GOT3 (cell line): Measurements from ENCODE around the gene PPP2R3A.
"Not testable (repeated sequence)": the region's sequence is repeated elsewhere in the genome, so short reads cannot be mapped to it uniquely, and the experiment has no call there.

Experiments
- DNase-seq: peaks from one replicate; lab custom pipeline; 2025; ENCODE audit warnings: mixed read lengths; lab: John Stamatoyannopoulos, UW

PPP2R3A gene

DNA sequence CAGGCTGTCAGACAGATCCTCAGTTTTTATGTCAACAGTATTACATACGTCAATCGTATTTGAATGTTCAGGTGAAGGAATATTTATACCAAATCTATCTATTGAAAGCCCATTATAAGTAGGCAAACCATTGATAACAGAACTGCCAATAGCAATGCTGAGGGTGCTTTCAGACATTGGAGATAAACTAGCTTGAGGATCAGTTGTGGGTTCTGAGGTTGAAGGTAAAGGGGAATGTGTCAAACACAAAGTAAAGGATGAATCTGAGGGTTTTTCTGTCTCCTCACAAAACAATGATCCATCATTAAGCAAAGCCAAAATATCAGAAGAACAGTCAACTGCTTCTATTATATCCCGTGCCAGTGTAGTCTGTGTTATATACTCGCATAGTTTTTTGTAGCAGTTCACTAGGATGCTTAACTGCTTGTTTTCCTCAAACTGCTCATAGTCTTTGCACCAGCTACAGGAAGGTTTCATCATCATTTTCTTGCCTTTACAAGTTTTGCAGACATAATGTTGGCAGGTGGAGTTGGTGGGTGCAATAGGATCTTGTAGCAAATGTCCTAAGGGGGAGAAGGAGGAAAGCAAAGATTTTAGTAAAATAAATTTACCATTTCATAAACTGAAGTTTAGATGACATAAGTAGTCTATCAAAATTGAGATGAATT is 186.8 kb downstream of the PPP2R3A start:
- no peak for DNase-seq

DNA sequence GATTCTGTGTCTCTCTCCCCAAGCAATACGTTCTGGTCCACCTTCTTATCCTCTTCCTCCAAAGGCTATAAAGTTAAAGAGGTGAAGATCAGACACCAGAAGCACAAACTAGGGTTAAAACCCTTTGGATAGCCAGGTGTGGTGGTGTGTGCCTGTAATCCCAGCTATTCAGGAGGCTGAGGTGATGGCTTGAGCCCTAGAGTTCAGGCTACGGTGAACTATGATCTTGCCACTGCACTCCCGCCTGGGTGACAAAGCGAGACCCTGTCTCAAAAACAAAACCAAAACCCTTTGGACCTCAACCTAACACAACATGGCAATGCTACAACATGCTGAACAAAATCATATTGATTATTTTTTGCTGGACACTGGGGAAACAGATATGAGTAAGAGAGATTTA is 187.4 kb downstream of the PPP2R3A start:
- DNase-seq: no peak

DNA sequence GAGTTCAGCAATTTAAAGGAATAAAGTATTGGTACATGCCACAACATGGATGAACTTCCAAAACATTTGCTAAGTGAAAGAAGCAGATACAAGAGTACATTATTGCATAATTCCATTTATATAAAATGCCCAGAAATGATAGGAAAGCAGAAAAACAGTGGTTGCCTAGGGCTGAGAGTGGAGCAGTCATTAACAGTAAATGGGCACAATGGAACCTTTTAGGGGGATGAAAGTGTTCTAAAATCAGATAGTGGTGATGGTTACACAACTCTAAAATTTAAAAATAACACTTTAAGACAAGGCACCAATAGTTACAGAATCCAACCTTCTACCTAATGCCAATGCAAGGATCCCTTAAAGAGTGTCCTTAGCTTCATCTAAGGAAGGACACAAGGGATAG is 196.0 kb downstream of the PPP2R3A start:
- no peak for DNase-seq

DNA sequence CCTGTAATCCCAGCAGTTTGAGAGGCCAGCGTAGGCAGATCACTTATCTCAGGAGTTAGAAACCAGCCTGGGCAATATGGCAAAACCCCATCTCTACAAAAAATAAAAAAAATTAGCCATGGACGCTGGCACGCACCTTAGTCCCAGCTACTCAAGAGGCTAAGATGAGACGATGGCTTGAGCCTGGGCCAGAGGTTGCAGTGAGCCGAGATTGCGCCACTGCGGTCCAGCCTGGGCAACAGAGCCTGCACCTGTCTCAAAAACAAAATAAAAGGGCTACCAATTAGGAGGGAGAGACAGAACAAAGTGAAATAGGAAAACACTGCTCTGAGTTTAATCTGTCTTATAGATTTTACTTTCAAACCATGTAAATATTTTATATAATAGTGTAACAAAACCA is 196.8 kb downstream of the PPP2R3A start:
- no peak for DNase-seq

DNA sequence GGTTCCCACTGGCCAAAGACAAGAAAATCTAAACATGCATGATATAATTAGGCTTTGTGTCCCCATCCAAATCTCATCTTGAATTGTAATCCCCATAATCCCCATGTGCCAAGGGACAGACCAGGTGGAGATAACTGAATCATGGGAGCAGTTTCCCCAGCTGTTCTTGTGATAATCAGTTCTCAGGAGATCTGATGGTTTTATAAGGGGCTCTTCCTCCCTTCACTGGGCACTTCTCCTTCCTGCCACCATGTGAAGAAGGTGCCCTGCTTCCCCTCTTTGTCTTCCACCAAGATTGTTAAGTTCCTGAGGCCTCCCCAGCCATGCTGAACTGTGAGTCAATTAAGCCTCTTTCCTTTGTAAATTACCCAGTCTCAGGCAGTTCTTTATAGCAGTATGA is 198.1 kb downstream of the PPP2R3A start:
- DNase-seq: not testable (repeated sequence)

DNA sequence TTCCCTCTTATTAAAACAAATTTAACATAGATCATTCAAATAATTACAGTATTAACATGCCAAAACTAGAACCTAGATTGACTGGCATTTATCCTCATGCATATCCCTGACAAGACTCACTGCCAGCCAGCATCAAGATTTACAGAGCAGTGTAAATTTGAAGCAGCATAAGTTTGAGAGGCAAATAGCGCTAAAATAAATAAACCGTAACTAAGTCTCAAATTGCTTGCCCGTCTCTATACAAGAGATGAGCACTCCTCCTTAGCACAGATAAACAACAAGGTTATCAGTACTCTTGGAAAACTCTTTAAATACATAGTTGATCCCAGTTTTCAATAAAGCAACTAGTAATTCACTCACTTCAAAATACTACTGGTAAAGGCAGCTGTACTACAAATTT is 201.0 kb downstream of the PPP2R3A start:
- no peak for DNase-seq

DNA sequence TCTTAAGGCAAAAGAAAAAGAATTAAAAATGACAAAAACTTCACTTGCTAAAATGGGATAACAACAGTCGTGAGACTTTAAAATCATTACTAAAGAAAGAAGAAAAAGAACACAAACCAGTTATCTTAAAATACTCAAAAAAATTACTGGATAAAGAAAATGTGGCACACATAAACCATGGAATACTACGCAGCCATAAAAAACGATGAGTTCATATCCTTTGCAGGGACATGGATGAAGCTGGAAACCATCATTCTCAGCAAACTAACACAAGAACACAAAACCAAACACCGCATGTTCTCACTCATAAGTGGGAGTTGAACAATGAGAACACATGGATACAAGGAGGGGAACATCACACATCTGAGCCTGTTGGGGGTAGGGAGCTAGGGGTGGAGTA is 202.7 kb downstream of the PPP2R3A start:
- DNase-seq: not testable (repeated sequence)

DNA sequence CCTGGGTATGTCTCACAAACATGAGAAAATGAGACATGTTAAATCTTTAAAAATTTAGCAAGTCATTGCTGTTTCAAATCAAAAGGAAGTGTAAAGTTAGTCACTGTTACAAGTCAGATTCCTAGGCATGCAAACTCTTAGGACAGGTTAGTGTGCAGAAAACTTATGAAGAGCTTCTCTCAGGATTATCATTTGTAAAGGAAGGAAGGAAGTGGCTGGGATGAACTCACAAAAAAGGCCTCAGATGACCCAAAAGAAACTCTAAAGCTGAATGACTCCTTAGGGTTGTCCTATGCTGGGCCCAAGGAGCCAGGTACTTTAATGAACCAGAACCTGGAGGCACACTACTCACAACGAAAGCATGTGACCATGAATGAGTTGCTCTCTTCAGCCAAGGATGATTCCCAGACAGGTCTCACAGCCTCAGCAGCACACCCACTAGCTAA is 205.6 kb downstream of the PPP2R3A start:
- DNase-seq: no peak

DNA sequence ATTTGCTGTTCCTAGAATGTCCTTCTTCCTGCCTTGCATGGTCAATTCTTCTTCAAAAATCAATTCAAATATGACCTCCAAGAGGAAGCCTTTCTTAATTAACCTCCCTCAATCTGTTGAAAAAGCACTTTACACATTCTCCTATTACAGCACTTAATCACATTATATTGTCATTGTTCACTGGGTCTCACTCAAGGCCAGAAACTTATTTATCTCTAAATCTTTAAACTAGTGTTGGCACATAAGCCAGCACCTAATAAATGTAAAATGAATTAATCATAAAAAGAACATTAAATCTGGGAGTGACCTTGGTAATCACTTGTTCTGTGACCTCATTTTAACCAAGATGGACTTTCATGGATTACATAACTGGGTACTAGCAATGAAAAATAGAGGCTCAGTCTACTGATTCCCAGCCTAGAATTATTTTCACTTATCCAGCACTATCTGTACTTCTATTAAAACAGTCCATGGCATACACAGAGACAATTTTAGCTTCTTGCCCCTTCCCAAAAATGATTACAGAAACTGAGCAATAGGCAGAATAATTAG is 208.5 kb downstream of the PPP2R3A start:
- DNase-seq: no peak

DNA sequence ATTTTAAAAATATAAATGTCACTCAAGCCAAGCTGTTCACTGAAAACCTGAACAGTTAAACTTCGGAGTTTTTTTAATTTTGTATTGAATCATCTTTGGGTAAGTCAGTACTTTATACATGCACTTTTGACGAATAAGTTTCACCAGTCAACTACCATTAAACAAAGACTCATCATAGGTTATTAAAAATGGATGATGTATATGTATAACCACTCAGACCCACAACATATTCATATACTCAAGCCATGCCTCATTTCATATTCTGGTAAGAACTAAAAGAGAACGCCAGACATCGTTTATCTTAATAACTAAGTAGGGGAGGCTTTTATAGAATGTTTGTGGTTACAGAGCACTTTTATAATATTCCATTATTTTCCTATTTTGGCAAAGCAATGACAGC is 212.3 kb downstream of the PPP2R3A start:
- no peak for DNase-seq

DNA sequence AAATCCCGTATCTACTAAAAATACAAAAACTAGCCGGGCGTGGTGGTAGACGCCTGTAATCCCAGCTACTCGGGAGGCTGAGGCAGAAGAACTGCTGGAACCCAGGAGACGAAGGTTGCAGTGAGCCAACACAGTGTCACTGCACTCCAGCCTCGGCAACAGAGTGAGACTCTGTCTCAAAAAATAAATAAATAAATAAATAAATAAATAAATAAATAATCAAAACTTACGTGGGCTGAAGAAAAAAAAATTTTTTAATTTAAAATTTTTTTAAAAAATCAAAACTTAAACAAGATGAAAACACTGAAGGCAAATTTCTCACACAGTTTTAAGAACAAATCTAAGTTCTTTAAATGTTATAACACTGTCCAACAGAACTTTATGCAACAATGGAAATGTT is 216.2 kb downstream of the PPP2R3A start:
- no peak for DNase-seq

DNA sequence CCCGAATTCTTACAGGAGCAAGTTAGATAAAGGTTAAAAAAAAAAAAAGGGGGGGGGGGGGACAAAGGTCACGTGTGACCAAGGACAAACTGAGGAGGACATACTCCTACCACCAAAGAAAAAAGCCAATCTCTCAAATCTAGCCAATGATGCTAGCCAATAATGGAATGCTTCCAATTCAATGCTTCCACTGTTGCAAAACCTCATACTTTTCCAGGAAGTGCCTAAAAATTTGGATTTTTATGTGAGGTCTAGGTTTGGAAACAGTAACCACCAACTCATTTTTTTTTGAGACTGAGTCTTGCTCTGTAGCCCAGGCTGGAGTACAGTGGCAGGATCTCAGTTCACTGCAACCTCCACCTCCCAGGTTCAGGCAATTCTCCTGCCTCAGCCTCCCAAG is 219.2 kb downstream of the PPP2R3A start:
- DNase-seq: no peak

DNA sequence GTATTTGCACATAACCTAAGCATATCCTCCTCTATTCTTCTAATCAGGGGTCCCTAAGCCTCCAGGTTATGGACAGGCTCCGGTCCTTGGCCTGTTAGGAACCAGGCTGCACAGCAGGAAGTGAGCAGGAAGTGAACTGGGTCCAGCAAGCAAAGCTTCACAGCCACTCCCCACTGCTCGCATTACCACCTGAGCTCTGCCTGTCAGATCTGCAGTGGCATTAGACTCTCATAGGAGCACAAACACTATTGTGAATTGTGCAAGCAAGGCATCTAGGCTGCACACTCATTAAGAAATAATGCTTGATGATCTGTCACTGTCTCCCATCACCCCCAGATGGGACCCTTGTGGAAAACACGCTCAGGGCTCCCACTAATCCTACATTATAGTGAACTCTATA is 220.8 kb downstream of the PPP2R3A start:
- no peak for DNase-seq

DNA sequence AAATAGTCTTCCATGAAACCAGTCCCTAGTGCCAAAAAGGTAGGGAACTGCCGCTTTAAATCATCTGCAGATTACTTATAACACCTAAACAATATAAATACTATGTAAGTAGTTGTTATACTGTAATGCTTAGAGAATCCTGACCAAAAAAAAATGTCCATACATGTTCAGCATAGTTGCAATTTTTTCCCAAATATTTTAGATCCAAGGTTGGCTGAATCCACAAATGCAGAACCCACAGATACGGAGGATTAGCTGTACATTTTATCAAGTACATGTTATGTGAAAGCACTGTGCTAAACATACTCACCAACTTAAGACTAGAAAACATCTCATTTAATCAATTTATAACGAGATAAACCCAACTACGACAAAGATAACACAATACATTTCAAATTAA is 221.3 kb downstream of the PPP2R3A start:
- no peak for DNase-seq

DNA sequence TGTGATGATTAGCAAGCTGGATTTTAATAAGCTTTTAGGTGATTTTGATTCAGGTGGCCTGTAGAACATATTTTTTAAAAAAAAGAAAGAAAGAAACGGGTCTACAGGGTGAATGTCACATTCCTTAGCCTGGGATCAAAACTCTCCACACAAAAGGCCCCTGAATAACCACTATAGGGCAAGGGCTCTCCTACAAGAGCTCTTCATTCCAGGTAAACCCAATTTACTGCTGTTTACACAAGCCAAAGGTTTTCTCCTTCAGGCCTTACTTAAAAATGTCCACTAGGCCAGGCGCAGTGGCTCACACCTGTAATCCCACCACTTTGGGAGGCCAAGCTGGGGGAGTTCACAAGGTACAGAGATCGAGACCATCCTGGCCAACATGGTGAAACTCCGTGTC is 222.3 kb downstream of the PPP2R3A start:
- no peak for DNase-seq

DNA sequence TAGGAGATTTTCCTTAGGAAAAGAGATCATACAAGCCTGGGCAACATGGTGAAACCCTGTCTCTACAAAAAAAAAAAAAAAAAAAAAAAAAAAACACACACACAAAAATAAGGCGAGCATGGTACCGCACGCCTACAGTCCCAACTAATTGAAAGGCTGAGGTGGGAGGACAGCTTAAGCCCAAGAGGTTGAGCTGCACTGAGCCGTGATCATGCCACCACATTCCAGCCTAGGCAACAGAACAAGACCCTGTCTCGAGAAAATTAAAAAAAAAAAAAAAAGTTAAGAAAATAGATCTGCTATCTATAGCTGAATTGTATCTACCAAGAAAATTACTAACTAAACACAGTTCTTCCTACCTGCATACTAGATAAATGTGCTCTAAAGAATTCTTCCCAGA is 223.5 kb downstream of the PPP2R3A start:
- DNase-seq: no peak

DNA sequence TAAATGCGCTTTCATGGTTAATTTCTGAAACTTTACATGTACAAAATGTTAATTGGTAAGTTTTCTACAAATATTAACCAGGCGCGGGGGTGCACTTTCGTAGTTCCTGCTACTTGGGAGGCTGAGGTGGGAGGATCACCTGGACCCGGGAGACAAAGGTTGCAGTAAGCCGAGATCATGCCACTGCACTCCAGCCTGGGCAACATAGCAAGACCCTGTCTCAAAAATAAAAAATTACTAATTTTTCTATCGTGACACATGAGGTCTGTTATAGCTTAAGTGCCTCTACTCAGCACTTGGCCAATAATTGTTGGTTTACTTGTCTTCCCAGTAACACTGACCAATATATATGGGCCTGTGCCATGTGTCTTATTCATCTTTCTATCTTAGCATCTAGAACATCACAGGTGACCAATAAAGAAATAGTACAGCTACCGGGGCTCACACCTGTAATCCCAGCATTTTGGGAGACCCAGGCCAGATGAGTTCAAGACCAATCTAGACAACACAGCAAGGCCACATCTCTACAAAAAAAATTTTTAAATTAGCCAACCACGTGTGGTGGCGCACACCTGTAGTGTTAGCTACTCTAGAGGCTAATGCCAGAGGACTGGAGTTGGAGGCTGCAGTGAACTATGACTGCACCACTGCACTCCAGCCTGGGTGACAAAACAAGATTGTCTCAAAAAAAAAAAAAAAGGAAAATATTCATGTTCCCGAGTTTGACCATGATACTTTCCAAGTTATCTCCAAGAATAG is 224.5 kb downstream of the PPP2R3A start:
- no peak for DNase-seq

DNA sequence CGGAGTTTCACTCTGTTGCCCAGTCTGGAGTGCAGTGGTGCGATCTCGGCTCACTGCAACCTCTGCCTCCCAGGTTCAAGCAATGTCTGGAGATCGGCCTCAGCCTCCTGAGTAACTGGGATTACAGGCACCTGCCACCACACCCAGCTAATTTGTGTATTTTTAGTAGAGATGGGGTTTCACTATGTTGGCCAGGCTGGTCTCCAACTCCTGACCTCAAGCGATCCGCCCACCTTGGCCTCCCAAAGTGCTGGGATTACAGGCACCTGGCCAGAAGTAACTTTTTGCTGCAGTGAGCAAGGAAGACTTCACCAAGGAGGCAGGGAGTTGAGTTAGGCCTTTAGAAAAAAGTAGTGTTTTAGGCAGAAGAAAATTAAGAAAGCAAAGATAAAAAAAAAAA is 226.7 kb downstream of the PPP2R3A start:
- DNase-seq: not testable (repeated sequence)

DNA sequence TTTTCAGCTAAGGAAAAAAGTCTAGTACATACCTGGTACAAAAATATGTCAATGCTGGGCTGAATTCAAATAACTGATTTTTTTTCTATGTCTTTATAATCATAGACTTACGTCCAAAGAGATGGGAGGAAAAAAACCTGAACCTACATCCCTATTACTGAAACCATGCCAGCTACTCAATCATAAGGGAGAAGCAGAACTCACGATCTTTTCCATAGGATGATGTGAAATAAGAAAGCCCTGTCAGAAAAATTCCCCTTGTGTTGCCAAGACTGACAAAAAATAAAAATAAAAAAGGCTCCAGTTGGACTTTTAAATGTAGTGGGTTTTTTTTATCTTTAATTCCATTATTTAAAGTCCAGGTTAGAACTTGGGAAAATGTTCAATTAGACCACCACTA is 227.3 kb downstream of the PPP2R3A start:
- no peak for DNase-seq

DNA sequence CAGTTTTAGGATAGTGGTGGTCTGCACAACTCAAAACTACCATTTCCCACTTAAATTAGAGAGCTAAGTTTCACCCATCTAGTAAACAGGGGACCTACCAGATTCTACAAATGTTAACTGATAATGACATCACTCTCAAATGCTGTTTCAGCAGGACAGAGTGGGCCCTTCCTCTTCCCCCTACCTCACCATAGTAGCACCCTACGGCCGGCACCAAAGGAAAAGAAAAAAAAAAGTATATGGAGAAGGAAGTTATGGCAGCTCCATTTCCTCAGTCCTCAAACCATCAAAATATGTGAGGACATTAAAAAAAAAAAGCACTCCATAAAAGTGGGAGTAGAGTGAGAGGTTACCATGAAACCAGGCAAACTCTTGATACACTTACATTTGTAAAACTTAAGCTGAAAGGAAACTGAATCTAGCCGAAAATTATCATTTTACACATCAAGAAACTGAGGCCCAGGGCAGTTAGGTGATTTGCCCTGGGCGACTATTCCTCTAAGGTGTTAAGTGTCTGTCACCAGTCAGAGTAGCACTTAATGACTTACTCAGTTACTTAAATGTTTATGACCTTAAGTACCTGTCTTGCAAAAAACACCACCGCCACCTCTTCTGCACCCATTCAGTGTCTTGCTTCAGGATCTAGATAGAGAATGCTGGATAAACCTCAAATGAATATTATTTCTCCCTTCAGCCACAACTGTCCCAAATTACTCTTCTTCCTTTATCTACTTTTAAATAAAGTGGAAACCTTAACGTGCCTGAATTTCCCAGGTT is 227.9 kb downstream of the PPP2R3A start:
- DNase-seq: no peak

DNA sequence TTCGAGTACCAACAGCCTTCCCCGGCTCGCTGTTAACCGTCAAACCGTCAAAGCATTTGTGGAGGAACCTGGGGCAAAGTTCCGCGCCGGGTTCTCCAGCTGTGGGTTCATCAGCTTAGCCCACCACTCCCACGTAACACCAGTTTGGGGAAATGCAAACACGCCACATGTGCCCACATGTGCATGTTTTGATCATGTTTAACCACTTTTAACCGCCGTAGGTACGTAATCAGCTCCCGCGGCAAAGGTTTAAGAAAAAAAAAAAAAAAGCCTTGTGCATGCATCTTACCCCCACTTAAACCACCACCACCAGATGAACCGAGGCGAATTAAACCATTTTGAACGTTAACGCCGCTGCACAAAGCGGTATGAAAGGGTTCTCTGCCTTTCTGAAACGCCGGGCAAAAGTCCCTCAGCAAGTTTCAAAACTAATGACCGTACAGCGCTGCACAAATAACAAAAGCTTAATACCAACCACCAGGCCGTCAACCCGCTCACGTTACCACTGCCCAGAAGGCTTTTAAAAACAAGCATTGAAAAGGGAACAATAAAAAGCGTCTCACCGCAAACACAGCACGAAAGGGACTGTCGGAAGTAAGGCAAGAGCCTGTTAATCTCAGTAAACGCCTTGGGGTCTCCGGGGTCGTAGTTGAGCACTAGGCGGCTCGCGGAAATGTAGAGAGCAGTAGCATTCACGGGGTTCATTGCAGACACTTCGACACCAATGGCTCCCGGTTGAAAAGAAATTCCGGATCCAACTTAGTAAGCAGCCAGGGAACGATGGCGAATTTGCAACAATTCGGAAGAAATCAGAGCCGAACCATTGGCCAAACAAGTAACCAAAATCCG is 229.1 kb downstream of the PPP2R3A start:
- no peak for DNase-seq
